HG03521 (cell line): ENCODE data around the gene DET1.

Source experiments
- ATAC-seq: cut with Tn5 transposase; IDR thresholded peaks from one replicate; pipeline ENCODE4 v1.9.1; 2021; ENCODE audit warnings: mild to moderate bottlenecking, moderate library complexity; ENCODE audit not compliant: unreplicated experiment

Gene DET1

DNA sequence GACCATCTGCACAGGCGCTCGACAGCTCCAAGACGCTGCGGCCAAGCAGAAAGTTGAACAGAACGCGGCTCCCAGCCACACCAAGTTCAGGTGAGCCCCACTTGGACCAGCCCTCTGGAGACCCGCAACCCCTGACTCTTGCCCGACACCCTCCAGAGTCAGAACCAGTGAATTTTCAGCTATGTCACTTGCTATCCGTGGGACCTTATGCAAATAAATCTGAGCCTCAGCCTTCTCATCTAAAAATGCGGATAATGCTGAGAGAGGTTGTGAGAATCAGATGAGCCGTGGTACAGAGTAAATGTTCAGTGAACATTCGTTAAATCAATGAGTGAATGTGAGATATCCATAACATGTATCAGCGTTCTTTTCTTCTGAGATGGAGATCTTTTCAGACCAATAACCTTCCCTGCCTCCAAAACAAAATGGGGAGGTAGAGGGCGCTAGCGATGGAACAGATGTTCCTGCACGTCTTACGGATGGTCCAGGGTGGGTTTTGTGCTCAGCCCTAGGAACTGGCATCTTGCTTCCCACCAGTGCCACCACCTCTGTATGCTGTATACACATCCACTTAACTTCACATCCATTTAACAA lies 78.4 kb downstream of the DET1 start:
- no peak for ATAC-seq

GRCh38 chr15:88467073-88467934 lies 79.2 kb downstream of the DET1 start, which contains the start of the genes MRPL46 and MRPS11:
Gene MRPL46 (minus strand): TSS chr15:88467388. CDS start chr15:88467377, 11 bp downstream.
Gene MRPS11 (plus strand): TSS chr15:88467708. CDS start chr15:88467718, 10 bp downstream.
- peak; percentile 86 for ATAC-seq

- ATAC-seq, result no peak
Measured at GRCh38 chr15:88465633-88466224, 80.8 kb downstream of the DET1 start.

DNA sequence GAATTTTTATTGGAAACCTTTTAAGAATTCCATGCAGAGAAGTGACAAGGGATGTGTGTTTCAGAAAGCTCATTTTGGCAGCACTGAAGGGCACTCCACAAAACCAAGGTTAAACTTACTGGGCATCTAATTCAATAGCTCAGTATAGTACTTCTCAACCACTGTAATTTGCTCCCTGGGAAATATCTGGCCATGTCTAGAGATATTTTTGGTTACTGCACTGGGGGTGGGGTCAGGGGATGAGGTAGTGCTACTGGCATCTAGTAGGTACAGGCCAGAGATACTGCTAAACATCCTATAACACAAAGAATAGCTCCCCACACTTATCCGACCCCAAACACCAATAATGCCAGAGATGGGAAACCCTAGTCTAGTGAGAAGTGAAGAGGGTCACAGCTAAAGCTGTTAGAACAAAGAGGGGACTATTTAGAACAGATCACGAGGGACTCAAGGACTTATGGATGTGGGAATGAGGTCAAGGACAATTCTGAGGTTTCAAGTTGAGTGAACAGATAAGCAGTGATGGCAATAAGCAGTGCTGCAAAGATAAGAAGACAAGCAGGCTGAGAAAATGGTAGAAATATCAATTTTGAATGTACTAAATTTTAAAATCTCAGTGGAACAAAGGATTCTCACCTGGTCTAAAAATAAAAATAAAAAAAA lies 82.5 kb downstream of the DET1 start:
- no peak for ATAC-seq
